Sigmoid colon (tissue), 7 donors: ENCODE data around the gene NRG2. TPM values are rescaled to one million over a fixed set of nuclear protein-coding genes. Genes with fewer than 3 reads are reported as not detected.

ENCODE experiments used
- DNase-seq: peaks from one replicate; pipeline ENCODE4 v3.0.0-alpha.2; 2019
- H3K27ac ChIP-seq, 4 donors: fragments of 200-600 bp; sonication (generic); one replicate each; pipeline ENCODE4 v1.5.1; 2016 to 2019; ENCODE audit warnings: mild to moderate bottlenecking in 1 of 4
- H3K27me3 ChIP-seq, 3 donors: fragments of 200-600 bp; sonication (generic); one replicate each; pipeline ENCODE4 v1.5.1; 2019; ENCODE audit warnings: mild to moderate bottlenecking in 1 of 3
- H3K36me3 ChIP-seq, 4 donors: fragments of 200-600 bp; sonication (generic); one replicate each; pipeline ENCODE4 v1.5.1; 2016 to 2019
- H3K4me1 ChIP-seq, 4 donors: fragments of 200-600 bp; sonication (generic); one replicate each; pipeline ENCODE4 v1.5.1; 2017 to 2019
- H3K4me3 ChIP-seq, 4 donors: fragments of 200-600 bp; sonication (generic); one replicate each; pipeline ENCODE4 v1.5.1; 2017 to 2019; ENCODE audit warnings: mild to moderate bottlenecking in 2 of 4, moderate library complexity in 1 of 4
- H3K9me3 ChIP-seq, 4 donors: fragments of 200-600 bp in 3 of 4; sonication (generic) in 3 of 4; one replicate each; pipeline versions ENCODE4 v1.5.1 to v1.6.1; 2013 to 2019
- CTCF ChIP-seq, 4 experiments: fragments of 450-650 bp in 3 of 4; fragments of 200-600 bp in 1 of 4; IDR thresholded peaks; one replicate each; pipeline ENCODE4 v1.5.1; 2016 to 2019; ENCODE audit warnings: antibody characterized with exemption in 4 of 4, mild to moderate bottlenecking in 3 of 4, moderate library complexity in 2 of 4
- EP300 ChIP-seq, 4 donors: sonication (generic); formaldehyde crosslinking; IDR thresholded peaks; one replicate each; pipeline ENCODE4 v1.6.1; 2017; ENCODE audit warnings: antibody characterized with exemption in 4 of 4
- POLR2A ChIP-seq, 2 donors: fragments of 450-650 bp; IDR thresholded peaks; one replicate each; pipeline ENCODE4 v1.6.1; 2016; ENCODE audit warnings: antibody characterized with exemption in 2 of 2, mild to moderate bottlenecking in 2 of 2, moderate library complexity in 2 of 2
- POLR2AphosphoS5 ChIP-seq, 4 donors: sonication (generic); formaldehyde crosslinking; IDR thresholded peaks; one replicate each; pipeline ENCODE4 v1.6.1; 2017; ENCODE audit warnings: antibody characterized with exemption in 4 of 4
- WGBS, 2 donors: extraction: QIAGEN DNeasy Blood & Tissue Kit; methylation state at CpG; one replicate each; pipeline ENCODE4 v1.1.7; 2013; 5-methylcytosine and 5-hydroxymethylcytosine counted together
- intact Hi-C: fragments of 100-400 bp; cut with DNase I; formaldehyde crosslinking; loops from one replicate; pipeline ENCODE4 v1.15.1; 2023
- polyA plus RNA-seq, 3 donors: library from polyadenylated mRNA; stranded (reverse); fragments of 200-250 nt; gene quantifications; one replicate each; pipeline ENCODE4 v1.2.3, GENCODE V29; 2013
- total RNA-seq, 4 donors: library from RNA; depleted of rRNA; stranded (reverse); fragments of >200 nt; gene quantifications; one replicate each; pipeline ENCODE4 v1.1.0, GENCODE V29; 2016
- donor health status: healthy with polysubstance abuse.
- donor health status: Bipolar disorder and iron deficiency.
- donor health status: healthy.

The NRG2 gene
- total and polyA plus RNA-seq, 7 donors, result 0.80 to 11.9 (median 4.8) TPM; not detected in 2

- Histone ChIP-seq H3K9me3 (no peaks in the 10 kb centered on the region), H3K4me3 (no peak overlapping the region), H3K27me3 (no peaks in the 10 kb centered on the region), H3K27ac (no peak overlapping the region), H3K36me3 (no peaks in the 10 kb centered on the region), H3K4me1 (peaks cover 0 to 21% (median 8%) of the 10 kb centered on the region in 4 donors)
- intact Hi-C loops, result no loop called here
- DNase-seq, result peak; percentile 68
- WGBS, 2 donors, result 81 to 84% methylated on average over 10 of the region's 10 CpGs
- TF ChIP-seq POLR2A (IDR thresholded peaks at IDR 0.05) (no peak), EP300 (IDR thresholded peaks at IDR 0.05) (no peak), POLR2AphosphoS5 (IDR thresholded peaks at IDR 0.05) (no peak), CTCF (IDR thresholded peaks at IDR 0.05) (no peak)
These were observed 42.8 kb downstream of the NRG2 start for GRCh38 chr5:140000332-140000731.

GRCh38 chr5:139998837-139999236 is 44.3 kb downstream of the NRG2 start:
- Histone ChIP-seq H3K27me3 (no peaks in the 10 kb centered on the region), H3K4me1 (peaks cover 0 to 13% (median 4%) of the 10 kb centered on the region in 4 donors), H3K9me3 (no peaks in the 10 kb centered on the region), H3K36me3 (no peaks in the 10 kb centered on the region), H3K27ac (no peak overlapping the region), H3K4me3 (no peak overlapping the region)
- no peak for TF ChIP-seq POLR2AphosphoS5 (IDR thresholded peaks at IDR 0.05)
- no peak for TF ChIP-seq POLR2A (IDR thresholded peaks at IDR 0.05)
- TF ChIP-seq CTCF (IDR thresholded peaks at IDR 0.05), result no peak
- WGBS, 2 donors, result 51 to 54% methylated on average over 3 of the region's 3 CpGs
- intact Hi-C loops, result no loop called here
- no peak for DNase-seq

- Histone ChIP-seq H3K36me3 (no peaks in the 10 kb centered on the region), H3K4me1 (peaks cover 0 to 7% (median 0%) of the 10 kb centered on the region in 4 donors), H3K27me3 (no peaks in the 10 kb centered on the region), H3K9me3 (no peaks in the 10 kb centered on the region), H3K27ac (no peak overlapping the region), H3K4me3 (no peak overlapping the region)
- DNase-seq, result no peak
- 95 to 97% methylated on average over 1 of the region's 1 CpG for WGBS, 2 donors
- intact Hi-C loops, result no loop called here
- TF ChIP-seq EP300 (IDR thresholded peaks at IDR 0.05), result no peak
- no peak for TF ChIP-seq CTCF (IDR thresholded peaks at IDR 0.05)
- no peak for TF ChIP-seq POLR2AphosphoS5 (IDR thresholded peaks at IDR 0.05)
- TF ChIP-seq POLR2A (IDR thresholded peaks at IDR 0.05), result no peak
These were observed 45.8 kb downstream of the NRG2 start for GRCh38 chr5:139997276-139997675.

- TF ChIP-seq POLR2A (IDR thresholded peaks at IDR 0.05) (no peak), EP300 (IDR thresholded peaks at IDR 0.05) (no peak), CTCF (IDR thresholded peaks at IDR 0.05) (no peak), POLR2AphosphoS5 (IDR thresholded peaks at IDR 0.05) (no peak)
- no peak for DNase-seq
- 91 to 97% methylated on average over 1 of the region's 1 CpG for WGBS, 2 donors
These were observed 47.2 kb downstream of the NRG2 start for GRCh38 chr5:139995929-139996328.

DNA sequence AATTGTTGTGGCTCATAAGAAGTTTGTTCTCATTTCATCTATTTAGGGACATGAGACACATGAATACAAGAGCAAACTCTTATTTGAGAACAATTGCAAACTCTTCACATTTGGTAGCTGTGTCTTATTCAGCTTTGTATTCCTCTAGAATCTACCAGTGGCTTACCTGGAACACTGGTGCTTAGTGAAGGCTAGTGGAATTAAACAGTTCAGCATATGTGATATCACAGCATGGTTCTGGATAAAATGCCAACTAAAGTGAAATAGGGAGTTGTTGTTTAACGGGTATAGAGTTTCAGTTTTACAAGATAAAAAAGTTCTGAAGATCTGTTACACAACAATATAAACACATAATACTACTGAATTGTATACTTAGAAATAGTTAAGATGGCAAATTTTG is 48.9 kb downstream of the NRG2 start:
- Histone ChIP-seq H3K4me3 (no peak overlapping the region), H3K36me3 (no peaks in the 10 kb centered on the region), H3K9me3 (no peaks in the 10 kb centered on the region), H3K27me3 (no peaks in the 10 kb centered on the region), H3K27ac (no peak overlapping the region), H3K4me1 (no peaks in the 10 kb centered on the region)
- TF ChIP-seq POLR2AphosphoS5 (IDR thresholded peaks at IDR 0.05) (no peak), CTCF (IDR thresholded peaks at IDR 0.05) (no peak), EP300 (IDR thresholded peaks at IDR 0.05) (no peak), POLR2A (IDR thresholded peaks at IDR 0.05) (no peak)
- DNase-seq, result no peak
- intact Hi-C loops, result no loop called here
- WGBS, 2 donors, result 69 to 84% methylated on average over 1 of the region's 1 CpG

More at GRCh38 chr5:139995929-139996328, 47.2 kb downstream of the NRG2 start:
- no peaks in the 10 kb centered on the region for H3K9me3 ChIP-seq
- intact Hi-C loops, result no loop called here
- H3K4me3 ChIP-seq, result no peak overlapping the region
- no peaks in the 10 kb centered on the region for H3K27me3 ChIP-seq
- H3K4me1 ChIP-seq, result peaks cover 0 to 7% (median 0%) of the 10 kb centered on the region in 4 donors
- H3K36me3 ChIP-seq, result no peaks in the 10 kb centered on the region
- H3K27ac ChIP-seq, result no peak overlapping the region
